ENCODE data around the gene SDC3.

DNA sequence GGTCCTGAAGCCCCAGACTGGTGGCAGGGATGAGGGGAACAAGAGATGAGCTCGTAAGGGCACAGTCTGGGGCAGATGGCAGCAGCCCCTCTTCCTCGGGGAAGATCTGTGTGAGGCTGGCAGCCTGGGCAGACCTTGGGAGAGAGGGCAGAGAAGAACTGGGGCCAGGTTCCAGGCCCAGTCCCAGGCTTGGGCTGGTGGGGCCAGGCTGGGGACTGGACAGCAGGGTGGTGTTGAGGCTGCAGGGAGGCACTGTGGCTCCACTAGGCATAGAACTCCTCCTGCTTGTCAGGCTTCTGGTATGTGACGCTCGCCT, 35.7 kb downstream of the SDC3 start:
- TF ChIP-seq, protein P1, sequence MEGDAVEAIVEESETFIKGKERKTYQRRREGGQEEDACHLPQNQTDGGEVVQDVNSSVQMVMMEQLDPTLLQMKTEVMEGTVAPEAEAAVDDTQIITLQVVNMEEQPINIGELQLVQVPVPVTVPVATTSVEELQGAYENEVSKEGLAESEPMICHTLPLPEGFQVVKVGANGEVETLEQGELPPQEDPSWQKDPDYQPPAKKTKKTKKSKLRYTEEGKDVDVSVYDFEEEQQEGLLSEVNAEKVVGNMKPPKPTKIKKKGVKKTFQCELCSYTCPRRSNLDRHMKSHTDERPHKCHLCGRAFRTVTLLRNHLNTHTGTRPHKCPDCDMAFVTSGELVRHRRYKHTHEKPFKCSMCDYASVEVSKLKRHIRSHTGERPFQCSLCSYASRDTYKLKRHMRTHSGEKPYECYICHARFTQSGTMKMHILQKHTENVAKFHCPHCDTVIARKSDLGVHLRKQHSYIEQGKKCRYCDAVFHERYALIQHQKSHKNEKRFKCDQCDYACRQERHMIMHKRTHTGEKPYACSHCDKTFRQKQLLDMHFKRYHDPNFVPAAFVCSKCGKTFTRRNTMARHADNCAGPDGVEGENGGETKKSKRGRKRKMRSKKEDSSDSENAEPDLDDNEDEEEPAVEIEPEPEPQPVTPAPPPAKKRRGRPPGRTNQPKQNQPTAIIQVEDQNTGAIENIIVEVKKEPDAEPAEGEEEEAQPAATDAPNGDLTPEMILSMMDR (IDR thresholded peaks at IDR 0.05; ENCODE audit: borderline replicate concordance, extremely low read depth, low read length, poor library complexity, severe bottlenecking): no peak
- TF ChIP-seq EZH2 (IDR thresholded peaks at IDR 0.05; ENCODE audit: borderline replicate concordance, low read depth, low read length, severe bottlenecking): no peak
